H9 (cell line): Measurements from ENCODE around the gene GTF2B. TPM values are rescaled to one million over a fixed set of nuclear protein-coding genes. Genes with fewer than 3 reads are reported as not detected.

Experiments
- DNase-seq: peaks from one replicate; pipeline ENCODE4 v3.0.0-alpha.2; 2017
- H2AFZ ChIP-seq: one replicate; pipeline ENCODE4 v1.6.1; 2013; ENCODE audit warnings: mild to moderate bottlenecking, low read length, control low read depth, moderate library complexity
- H2AK5ac ChIP-seq: 2 replicates; pipeline ENCODE4 v1.6.1; 2013; ENCODE audit warnings: low read length, control low read depth, mixed read lengths; ENCODE audit not compliant: insufficient read length
- H2BK120ac ChIP-seq: one replicate; pipeline ENCODE4 v1.6.1; 2013; ENCODE audit warnings: low read depth, mild to moderate bottlenecking, low read length, control low read depth, inconsistent platforms; ENCODE audit not compliant: poor library complexity, severe bottlenecking
- H2BK12ac ChIP-seq: 2 replicates; pipeline ENCODE4 v1.6.1; 2013; ENCODE audit warnings: low read length, control low read depth, mixed read lengths, low read depth; ENCODE audit not compliant: insufficient read length
- H2BK15ac ChIP-seq: 2 replicates; pipeline ENCODE4 v1.6.1; 2013; ENCODE audit warnings: low read depth, low read length, control low read depth
- H2BK20ac ChIP-seq: one replicate; pipeline ENCODE4 v1.6.1; 2013; ENCODE audit warnings: low read depth, mild to moderate bottlenecking, low read length, control low read depth, inconsistent platforms; ENCODE audit not compliant: poor library complexity, severe bottlenecking
- H2BK5ac ChIP-seq: 2 replicates; pipeline ENCODE4 v1.6.1; 2013; ENCODE audit warnings: low read length, control low read depth, mixed read lengths; ENCODE audit not compliant: insufficient read length
- H3K14ac ChIP-seq: 2 replicates; pipeline ENCODE4 v1.6.1; 2013; ENCODE audit warnings: low read length, control low read depth; ENCODE audit not compliant: insufficient read depth
- H3K18ac ChIP-seq: 2 replicates; pipeline ENCODE4 v1.6.1; 2013; ENCODE audit warnings: low read depth, mild to moderate bottlenecking, mixed read lengths, low read length, control low read depth; ENCODE audit not compliant: insufficient read length
- H3K23ac ChIP-seq: 2 replicates; pipeline ENCODE4 v1.6.1; 2013; ENCODE audit warnings: low read length, control low read depth, mixed read lengths, low read depth; ENCODE audit not compliant: insufficient read length
- H3K23me2 ChIP-seq: 2 replicates; pipeline ENCODE4 v1.6.1; 2013; ENCODE audit warnings: low read depth, mild to moderate bottlenecking, mixed read lengths, low read length, control low read depth; ENCODE audit not compliant: insufficient read length, poor library complexity, severe bottlenecking
- H3K27ac ChIP-seq: 2 replicates; pipeline ENCODE4 v1.5.1; 2013; ENCODE audit warnings: low read length, control low read depth, mixed read lengths, low read depth; ENCODE audit not compliant: insufficient read length
- H3K27me3 ChIP-seq: 2 replicates; pipeline ENCODE4 v1.6.1; 2013; ENCODE audit warnings: low read length, control low read depth, inconsistent platforms; ENCODE audit not compliant: insufficient read depth
- H3K4ac ChIP-seq: 2 replicates; pipeline ENCODE4 v1.6.1; 2013; ENCODE audit warnings: low read depth, mild to moderate bottlenecking, control low read depth, inconsistent platforms, low read length, moderate library complexity
- H3K4me1 ChIP-seq: 2 replicates; pipeline ENCODE4 v1.6.1; 2013; ENCODE audit warnings: low read length, control low read depth, inconsistent platforms; ENCODE audit not compliant: insufficient read depth
- H3K4me2 ChIP-seq: 2 replicates; pipeline ENCODE4 v1.6.1; 2013; ENCODE audit warnings: low read length, control low read depth, mixed read lengths; ENCODE audit not compliant: insufficient read length, insufficient read depth
- H3K56ac ChIP-seq: 2 replicates; pipeline ENCODE4 v1.6.1; 2013; ENCODE audit warnings: low read depth, mild to moderate bottlenecking, mixed read lengths, low read length, control low read depth; ENCODE audit not compliant: insufficient read length
- H3K79me1 ChIP-seq: 2 replicates; pipeline ENCODE4 v1.6.1; 2013; ENCODE audit warnings: low read depth, mild to moderate bottlenecking, moderate library complexity, low read length, control low read depth, inconsistent platforms; ENCODE audit not compliant: insufficient read depth, poor library complexity, severe bottlenecking
- H3K79me2 ChIP-seq: 2 replicates; pipeline ENCODE4 v1.6.1; 2013; ENCODE audit warnings: low read length, control low read depth, inconsistent platforms; ENCODE audit not compliant: insufficient read depth
- H3K9ac ChIP-seq: 2 replicates; pipeline ENCODE4 v1.6.1; 2013; ENCODE audit warnings: low read length, control low read depth, mixed read lengths; ENCODE audit not compliant: insufficient read length; ENCODE audit errors: extremely low read depth
- H3K9me3 ChIP-seq: one replicate; pipeline ENCODE4 v1.6.1; 2013; ENCODE audit warnings: low read depth, low read length, inconsistent platforms; ENCODE audit not compliant: control insufficient read depth
- H3T11ph ChIP-seq: one replicate; pipeline ENCODE4 v1.6.1; 2013; ENCODE audit warnings: mild to moderate bottlenecking, low read length, control low read depth, inconsistent platforms
- H4K20me1 ChIP-seq: one replicate; pipeline ENCODE4 v1.6.1; 2013; ENCODE audit not compliant: control insufficient read depth, insufficient read length, insufficient read depth
- H4K5ac ChIP-seq: 2 replicates; pipeline ENCODE4 v1.6.1; 2013; ENCODE audit warnings: low read depth, mild to moderate bottlenecking, mixed read lengths, low read length, control low read depth; ENCODE audit not compliant: insufficient read length
- H4K8ac ChIP-seq: replicated peaks from 2 replicates; pipeline ENCODE4 v1.6.1; 2013; ENCODE audit warnings: low read length, control low read depth, mixed read lengths, low read depth; ENCODE audit not compliant: insufficient read length
- H4K91ac ChIP-seq: 2 replicates; pipeline ENCODE4 v1.6.1; 2013; ENCODE audit warnings: low read depth, mild to moderate bottlenecking, moderate library complexity, mixed read lengths, low read length, control low read depth; ENCODE audit not compliant: insufficient read length
- H3K27ac Mint-ChIP-seq, 3 experiments: 2 replicates in 2 of 3; 3 replicates in 1 of 3; pipeline ENCODE4 v1.8.0; 2020 to 2021; ENCODE audit warnings: mixed read lengths in 3 of 3, mild to moderate bottlenecking in 1 of 3, moderate library complexity in 1 of 3
- H3K27me3 Mint-ChIP-seq: 2 replicates; pipeline ENCODE4 v1.8.0; 2021; ENCODE audit warnings: low read depth, mild to moderate bottlenecking, moderate library complexity, mixed read lengths
- H3K36me3 Mint-ChIP-seq, 3 experiments: 2 replicates in 2 of 3; 3 replicates in 1 of 3; pipeline ENCODE4 v1.8.0; 2020 to 2021; ENCODE audit warnings: low read depth in 3 of 3, mixed read lengths in 3 of 3; ENCODE audit not compliant: insufficient read depth in 1 of 3
- H3K4me1 Mint-ChIP-seq, 2 experiments: 2 replicates each; pipeline ENCODE4 v1.8.0; 2020; ENCODE audit warnings: mixed read lengths in 2 of 2
- H3K4me3 Mint-ChIP-seq, 2 experiments: 2 replicates in 1 of 2; 3 replicates in 1 of 2; pipeline ENCODE4 v1.8.0; 2020 to 2021; ENCODE audit warnings: mild to moderate bottlenecking in 2 of 2, mixed read lengths in 2 of 2, moderate library complexity in 1 of 2
- H3K9me3 Mint-ChIP-seq, 2 experiments: 2 replicates in 1 of 2; 3 replicates in 1 of 2; pipeline ENCODE4 v1.8.0; 2020; ENCODE audit warnings: mild to moderate bottlenecking in 2 of 2, mixed read lengths in 2 of 2, moderate library complexity in 1 of 2
- CTCF ChIP-seq: fragments of 200-600 bp; sonication (generic); conservative IDR thresholded peaks from 3 replicates; pipeline ENCODE4 v1.8.0; 2021; ENCODE audit warnings: antibody characterized with exemption, mild to moderate bottlenecking
- WGBS: extraction: QIAGEN DNeasy Blood & Tissue Kit; methylation state at CpG from one replicate; pipeline ENCODE4 v1.1.7; 2013; ENCODE audit warnings: missing lambda C conversion rate, low lambda C conversion rate, mixed read lengths; ENCODE audit not compliant: insufficient read length; ENCODE audit errors: extremely low coverage; 5-methylcytosine and 5-hydroxymethylcytosine counted together
- total RNA-seq: library from RNA; stranded (reverse); gene quantifications from 2 replicates; pipeline ENCODE4 v1.2.1, GENCODE V29; 2021

The GTF2B gene
- total RNA-seq, 1 experiment from 2014 or later, result 23.2 TPM

GRCh38 chr1:88920845-88921244 is 29.5 kb upstream of the GTF2B start:
- Histone ChIP-seq H3K4ac (no peak overlapping the region), H3K9me3 (no peaks in the 10 kb centered on the region), H3K27me3 (no peaks in the 10 kb centered on the region), H2AFZ (no peak overlapping the region), H3K27ac (no peak overlapping the region), H3K14ac (no peak overlapping the region), H2BK5ac (no peak overlapping the region), H3K9ac (no peak overlapping the region), H3K79me2 (no peaks in the 10 kb centered on the region), H3T11ph (no peak overlapping the region), H3K56ac (no peak overlapping the region), H4K91ac (no peak overlapping the region), H2BK120ac (no peak overlapping the region), H4K8ac (no peak overlapping the region), H2BK15ac (no peak overlapping the region), H3K4me2 (no peak overlapping the region), H2AK5ac (no peak overlapping the region), H3K4me1 (no peaks in the 10 kb centered on the region), H2BK12ac (no peak overlapping the region), H2BK20ac (no peak overlapping the region), H4K5ac (no peak overlapping the region), H3K79me1 (no peaks in the 10 kb centered on the region), H3K23me2 (no peaks in the 10 kb centered on the region), H3K18ac (no peak overlapping the region), H4K20me1 (no peaks in the 10 kb centered on the region), H3K23ac (no peak overlapping the region)
- no CpG with 5 or more reads among the region's 1 CpG for WGBS
- Mint-ChIP-seq H3K9me3 (peaks cover 5 to 18% of the 10 kb centered on the region in 2 experiments), H3K27ac (no peak overlapping the region), H3K36me3 (peaks cover 26 to 37% (median 29%) of the 10 kb centered on the region in 3 experiments), H3K4me1 (peaks cover 0 to 5% of the 10 kb centered on the region in 2 experiments; a peak in 2 of 4 replicates), H3K4me3 (no peak overlapping the region), H3K27me3 (no peaks in the 10 kb centered on the region)
- DNase-seq, result no peak
- TF ChIP-seq CTCF, result no peak
